Upper lobe of right lung (tissue), 1 donor: Measurements from ENCODE around the gene SUB1. TPM values are rescaled to one million over a fixed set of nuclear protein-coding genes. Genes with fewer than 3 reads are reported as not detected.

Experiments used
- ATAC-seq: fragments of 200-7000 bp; cut with Tn5 transposase; one replicate; pipeline ENCODE4 v1.9.1; 2020; ENCODE audit warnings: mild to moderate bottlenecking, moderate library complexity
- DNase-seq: peaks from one replicate; pipeline ENCODE4 v3.0.0-alpha.2; 2020
- H3K27ac ChIP-seq: fragments of 200-600 bp; one replicate; pipeline ENCODE4 v1.8.0; 2022
- H3K27me3 ChIP-seq: fragments of 200-600 bp; one replicate; pipeline ENCODE4 v1.8.0; 2022; ENCODE audit warnings: mild to moderate bottlenecking
- H3K36me3 ChIP-seq: fragments of 200-600 bp; one replicate; pipeline ENCODE4 v1.8.0; 2022
- H3K4me1 ChIP-seq: fragments of 200-600 bp; one replicate; pipeline ENCODE4 v1.8.0; 2022
- H3K4me3 ChIP-seq: fragments of 200-600 bp; one replicate; pipeline ENCODE4 v1.8.0; 2022; ENCODE audit warnings: mild to moderate bottlenecking
- H3K9me3 ChIP-seq: fragments of 200-600 bp; one replicate; pipeline ENCODE4 v1.8.0; 2022
- CTCF ChIP-seq: fragments of 200-600 bp; IDR thresholded peaks from one replicate; pipeline ENCODE4 v1.8.0; 2022; ENCODE audit warnings: antibody characterized with exemption
- intact Hi-C: fragments of 100-400 bp; cut with DNase I; formaldehyde crosslinking; loops from one replicate; pipeline ENCODE4 v1.11.0; 2022
- total RNA-seq: library from RNA; stranded (reverse); fragmentation: NEBNext Ultra II Directional; extraction: Animal tissue kit (Norgen Biotek cat#: 25700); gene quantifications from one replicate; pipeline ENCODE4 v1.2.1, GENCODE V29; 2021
- donor health status: DM: no; HTN: yes; CAD: no; lungs with severe emphysema.

SUB1 gene
- total RNA-seq, 1 donor from 2014 or later = 142 TPM

- no peak for DNase-seq
- intact Hi-C loops = no loop called here
- Histone ChIP-seq H3K27ac (no peak overlapping the region), H3K9me3 (no peaks in the 10 kb centered on the region), H3K4me3 (no peak overlapping the region), H3K27me3 (no peaks in the 10 kb centered on the region), H3K4me1 (no peaks in the 10 kb centered on the region), H3K36me3 (no peaks in the 10 kb centered on the region)
- TF ChIP-seq CTCF = no peak
- ATAC-seq = no peak
Observed at GRCh38 chr5:32618962-32619361, 33.6 kb downstream of the SUB1 start.

- H3K4me1 ChIP-seq = no peaks in the 10 kb centered on the region
- H3K36me3 ChIP-seq = no peaks in the 10 kb centered on the region
- no peaks in the 10 kb centered on the region for H3K27me3 ChIP-seq
- ATAC-seq = no peak
- H3K9me3 ChIP-seq = no peaks in the 10 kb centered on the region
- no peak overlapping the region for H3K4me3 ChIP-seq
- no peak for TF ChIP-seq CTCF
- no peak overlapping the region for H3K27ac ChIP-seq
- intact Hi-C loops = no loop called here
- no peak for DNase-seq
Observed at GRCh38 chr5:32621256-32621655, 35.9 kb downstream of the SUB1 start.

DNA sequence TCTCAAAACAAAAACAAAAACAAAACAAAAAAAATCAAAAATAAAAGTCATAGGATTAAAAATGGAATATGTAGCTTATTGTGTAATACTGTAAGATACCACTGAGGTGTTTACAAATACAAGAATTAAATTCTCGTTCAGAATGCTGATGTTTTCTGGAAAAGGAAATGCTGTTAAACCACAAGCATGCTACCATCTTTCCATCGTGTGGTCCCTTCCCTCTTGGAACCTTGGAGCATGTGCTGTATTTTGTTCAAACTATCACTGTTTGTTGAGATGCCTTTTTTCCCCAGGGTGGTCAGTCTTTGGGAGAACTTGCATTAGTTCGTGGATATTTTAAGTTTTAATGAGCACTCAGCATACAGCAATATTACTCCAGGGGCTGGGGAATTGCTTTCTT, 39.7 kb downstream of the SUB1 start:
- Histone ChIP-seq H3K27me3 (no peaks in the 10 kb centered on the region), H3K27ac (no peak overlapping the region), H3K4me1 (no peaks in the 10 kb centered on the region), H3K9me3 (no peaks in the 10 kb centered on the region), H3K36me3 (no peaks in the 10 kb centered on the region), H3K4me3 (no peak overlapping the region)
- intact Hi-C loops = no loop called here
- ATAC-seq (no peak), DNase-seq (no peak)
- TF ChIP-seq CTCF = no peak

DNA sequence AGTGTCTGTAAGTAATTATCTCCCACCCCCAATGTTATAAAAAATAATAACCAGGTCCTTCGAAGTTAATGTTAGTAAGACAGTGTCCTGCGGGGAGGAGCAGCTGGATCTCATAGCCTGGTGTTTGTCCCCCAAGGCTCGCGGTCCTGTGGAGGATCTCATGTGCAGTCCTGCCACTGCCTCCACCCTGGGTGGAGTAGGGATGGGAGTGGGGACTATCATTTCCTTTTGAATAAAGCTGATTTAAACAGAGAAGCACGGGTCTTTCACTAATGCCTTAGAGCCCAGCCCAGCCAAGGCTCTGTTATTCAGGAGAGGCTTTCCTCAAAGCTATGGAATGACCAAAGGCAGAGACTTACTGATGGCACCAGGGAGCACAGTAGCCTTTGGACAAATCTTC, 40.2 kb downstream of the SUB1 start:
- Histone ChIP-seq H3K27ac (no peak overlapping the region), H3K27me3 (no peaks in the 10 kb centered on the region), H3K4me3 (no peak overlapping the region), H3K4me1 (no peaks in the 10 kb centered on the region), H3K36me3 (no peaks in the 10 kb centered on the region), H3K9me3 (no peaks in the 10 kb centered on the region)
- intact Hi-C loops = no loop called here
- ATAC-seq = no peak
- TF ChIP-seq CTCF = no peak
- no peak for DNase-seq

DNA sequence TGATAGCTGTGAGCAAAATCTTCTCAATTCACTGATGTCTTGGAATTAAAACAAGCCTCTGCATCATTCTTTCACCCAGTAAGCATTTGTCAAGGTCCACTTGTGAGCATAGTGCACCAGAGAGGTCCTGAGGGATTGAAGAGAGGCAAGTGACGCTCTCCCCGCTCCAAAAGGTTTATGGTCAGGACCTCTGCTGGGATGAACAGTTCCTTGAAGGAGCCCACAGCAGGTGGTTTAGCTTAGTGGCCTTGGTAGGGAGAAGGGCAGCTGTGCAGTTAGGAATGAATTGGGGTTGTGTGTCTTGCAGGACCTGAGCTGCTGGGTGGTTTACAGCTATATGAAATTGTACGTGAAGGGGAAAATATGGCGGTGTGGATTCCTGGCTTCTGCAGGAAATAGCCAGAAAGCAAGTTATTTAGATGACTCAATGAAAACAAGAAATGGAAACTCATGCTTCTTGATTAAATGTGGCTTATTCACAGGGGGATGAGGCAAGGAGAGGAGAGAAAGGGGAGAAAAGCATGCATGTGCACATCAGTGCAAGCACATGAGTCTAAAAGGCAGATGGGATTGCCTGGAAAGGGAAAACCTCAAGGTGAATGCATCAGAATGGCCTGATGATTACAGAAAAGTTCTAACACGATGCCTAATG, 42.0 kb downstream of the SUB1 start:
- DNase-seq (no peak), ATAC-seq (no peak)
- Histone ChIP-seq H3K9me3 (no peaks in the 10 kb centered on the region), H3K4me3 (no peak overlapping the region), H3K27me3 (no peaks in the 10 kb centered on the region), H3K27ac (no peak overlapping the region), H3K36me3 (no peaks in the 10 kb centered on the region), H3K4me1 (no peaks in the 10 kb centered on the region)
- intact Hi-C loops = no loop called here
- TF ChIP-seq CTCF = no peak
